HG03442 (cell line): Measurements from ENCODE around the gene LGI2.
"Not testable (repeated sequence)": the region's sequence is repeated elsewhere in the genome, so short reads cannot be mapped to it uniquely, and the experiment has no call there.

ENCODE experiments used
- ATAC-seq: cut with Tn5 transposase; IDR thresholded peaks from one replicate; pipeline ENCODE4 v1.9.1; 2021; ENCODE audit warnings: mild to moderate bottlenecking, moderate library complexity; ENCODE audit not compliant: unreplicated experiment

LGI2 gene, protein sequence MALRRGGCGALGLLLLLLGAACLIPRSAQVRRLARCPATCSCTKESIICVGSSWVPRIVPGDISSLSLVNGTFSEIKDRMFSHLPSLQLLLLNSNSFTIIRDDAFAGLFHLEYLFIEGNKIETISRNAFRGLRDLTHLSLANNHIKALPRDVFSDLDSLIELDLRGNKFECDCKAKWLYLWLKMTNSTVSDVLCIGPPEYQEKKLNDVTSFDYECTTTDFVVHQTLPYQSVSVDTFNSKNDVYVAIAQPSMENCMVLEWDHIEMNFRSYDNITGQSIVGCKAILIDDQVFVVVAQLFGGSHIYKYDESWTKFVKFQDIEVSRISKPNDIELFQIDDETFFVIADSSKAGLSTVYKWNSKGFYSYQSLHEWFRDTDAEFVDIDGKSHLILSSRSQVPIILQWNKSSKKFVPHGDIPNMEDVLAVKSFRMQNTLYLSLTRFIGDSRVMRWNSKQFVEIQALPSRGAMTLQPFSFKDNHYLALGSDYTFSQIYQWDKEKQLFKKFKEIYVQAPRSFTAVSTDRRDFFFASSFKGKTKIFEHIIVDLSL

DNA sequence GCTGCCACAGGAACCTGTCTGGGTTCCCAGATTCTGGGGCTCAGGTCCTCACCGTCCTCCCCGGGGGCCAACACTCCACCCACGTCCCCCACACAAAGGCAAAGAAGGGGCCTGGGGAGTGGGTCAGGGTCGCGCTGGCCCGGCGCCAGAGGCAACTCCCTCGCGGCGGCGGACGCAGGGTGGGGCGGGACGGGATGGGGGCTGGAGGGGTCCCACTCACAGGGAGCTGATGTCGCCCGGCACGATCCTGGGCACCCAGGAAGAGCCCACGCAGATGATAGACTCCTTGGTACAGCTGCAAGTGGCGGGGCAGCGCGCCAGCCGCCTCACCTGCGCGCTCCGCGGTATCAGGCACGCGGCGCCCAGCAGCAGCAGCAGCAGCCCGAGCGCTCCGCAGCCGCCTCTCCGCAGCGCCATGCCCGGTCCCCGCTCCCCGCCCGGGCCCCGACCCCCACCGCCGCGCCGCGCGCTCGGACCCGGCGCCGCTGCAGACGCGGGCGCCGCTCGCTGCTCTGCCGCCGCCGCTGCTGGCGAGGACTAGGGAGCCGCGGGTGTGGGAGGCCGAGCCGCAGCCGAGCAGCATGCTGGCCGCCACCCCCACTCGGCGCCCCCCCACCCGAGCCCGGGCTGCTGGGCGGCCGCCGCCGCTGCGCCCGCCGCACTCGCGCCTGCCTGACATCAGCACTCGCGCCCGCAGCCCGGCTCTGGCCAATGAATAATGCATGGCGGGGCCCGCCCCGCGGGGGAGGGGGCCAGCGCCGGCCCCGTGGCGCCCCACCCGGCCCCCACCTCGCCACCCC lies at the start of gene LGI2:
Gene LGI2 (minus strand): TSS at position 670 of the 800 bp plus-strand sequence. CDS start 253 bp downstream, at position 417.
- ATAC-seq = no peak

DNA sequence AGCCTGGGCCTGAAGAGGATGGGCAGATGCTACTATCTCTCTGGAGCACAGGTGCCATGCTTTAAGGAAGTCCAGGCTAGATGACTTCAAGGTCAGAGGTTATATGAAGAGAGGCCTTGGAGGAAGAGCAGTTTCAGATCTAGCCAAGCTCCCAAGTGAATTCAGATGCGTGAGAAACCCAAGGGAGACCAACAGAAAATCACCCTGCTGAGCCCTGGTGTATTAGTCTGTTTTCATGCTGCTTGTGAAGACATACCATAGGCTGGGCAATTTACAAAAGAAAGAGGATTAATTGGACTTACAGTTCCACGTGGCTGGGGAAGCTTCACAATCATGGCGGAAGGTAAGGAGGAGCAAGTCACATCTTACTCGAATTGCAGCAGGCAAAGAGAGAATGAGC lies 47.8 kb upstream of the LGI2 start:
- ATAC-seq = no peak

DNA sequence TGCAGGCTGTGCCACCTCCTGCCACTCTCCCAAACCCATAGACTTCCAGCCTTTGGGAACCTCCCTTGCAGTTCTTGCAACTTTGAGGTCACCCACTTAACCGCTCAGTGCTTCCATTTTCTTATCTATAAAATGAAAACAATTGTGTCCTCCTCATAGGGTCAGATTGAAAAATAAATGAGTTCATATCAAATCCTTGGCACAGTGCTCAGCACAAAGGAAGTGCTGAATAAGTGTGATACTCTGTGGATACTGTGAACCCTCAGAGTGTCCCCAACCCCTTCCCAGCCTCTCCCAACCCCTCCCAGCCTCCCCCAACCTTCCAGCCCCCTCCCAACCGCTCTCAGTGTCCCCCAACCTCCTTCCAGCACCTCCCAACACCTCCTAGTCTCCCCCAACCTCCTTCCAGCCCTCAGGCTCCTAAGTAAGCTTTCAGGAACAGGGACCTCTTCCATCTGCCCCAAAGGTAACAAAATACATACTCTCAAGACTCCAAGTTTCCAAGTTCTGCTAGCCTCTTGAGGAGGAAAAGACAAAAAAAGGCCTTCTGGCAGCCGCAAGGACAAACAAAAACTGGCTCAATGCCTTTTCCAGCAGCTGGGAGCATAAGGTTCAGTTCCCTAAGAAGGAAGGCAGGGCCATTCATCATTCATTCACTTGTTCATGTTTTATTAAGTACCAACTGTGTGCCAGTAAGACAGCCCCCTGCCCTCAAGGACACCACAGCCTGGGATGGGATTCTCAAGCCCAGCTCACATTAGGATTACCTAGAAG lies 46.1 kb upstream of the LGI2 start:
- no peak for ATAC-seq

DNA sequence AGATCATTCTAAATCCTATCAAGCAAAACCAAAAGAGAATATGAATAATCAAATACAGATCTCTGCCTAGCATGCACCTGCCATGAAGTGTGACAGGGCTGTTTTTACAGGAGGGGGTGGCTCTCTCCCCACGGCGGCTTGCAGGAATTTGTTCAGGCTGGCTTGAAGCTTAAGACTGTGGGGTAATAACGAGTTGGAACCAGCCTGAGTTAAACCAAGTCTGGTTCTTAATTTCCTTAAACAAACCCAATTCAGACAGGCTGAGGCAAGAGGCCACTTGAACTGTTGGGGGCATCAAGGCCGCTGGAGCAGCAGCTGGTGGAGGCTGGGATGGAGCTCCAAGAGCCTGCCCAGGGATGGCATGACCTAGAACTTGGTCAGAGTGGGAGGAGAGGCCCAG lies 45.1 kb upstream of the LGI2 start:
- no peak for ATAC-seq

DNA sequence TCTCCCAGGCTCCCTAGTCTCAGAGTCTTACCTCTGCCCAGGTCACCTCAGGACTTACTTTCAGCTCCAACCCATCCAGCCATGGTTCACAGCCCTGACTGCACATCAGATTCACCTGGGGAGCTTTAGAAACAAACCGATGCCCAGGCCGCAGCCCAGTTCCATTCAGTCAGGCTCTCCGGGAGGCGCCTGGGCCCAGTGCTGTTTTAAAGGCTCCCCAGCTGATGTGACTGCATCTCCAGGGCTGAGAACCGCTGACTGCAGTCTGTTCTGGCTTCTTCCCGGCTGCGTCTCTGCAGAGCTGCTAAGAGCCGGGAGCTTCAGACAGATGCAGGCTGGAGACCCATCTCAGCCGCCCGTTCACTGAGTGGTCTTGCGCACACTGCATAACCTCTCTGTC lies 44.4 kb upstream of the LGI2 start:
- ATAC-seq = no peak

DNA sequence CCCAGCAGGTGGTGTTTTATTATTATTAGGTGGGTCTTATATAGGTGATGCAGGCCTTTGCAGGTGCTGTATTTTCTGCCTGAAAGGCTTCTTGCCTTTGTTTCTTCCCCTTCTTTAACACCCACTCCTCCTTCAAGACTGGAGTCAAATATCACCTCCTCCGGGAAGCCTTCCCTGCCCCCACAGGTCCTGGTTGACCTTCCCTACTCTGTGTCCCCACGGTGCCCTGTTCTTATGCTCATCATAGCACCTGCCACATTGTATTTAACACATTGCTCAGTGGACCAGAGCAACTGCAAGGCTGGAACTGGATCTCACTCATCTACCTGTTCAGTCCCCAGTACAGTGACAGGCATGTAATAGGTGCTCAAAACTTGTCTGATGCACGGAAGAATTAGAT lies 39.8 kb upstream of the LGI2 start:
- ATAC-seq = no peak

DNA sequence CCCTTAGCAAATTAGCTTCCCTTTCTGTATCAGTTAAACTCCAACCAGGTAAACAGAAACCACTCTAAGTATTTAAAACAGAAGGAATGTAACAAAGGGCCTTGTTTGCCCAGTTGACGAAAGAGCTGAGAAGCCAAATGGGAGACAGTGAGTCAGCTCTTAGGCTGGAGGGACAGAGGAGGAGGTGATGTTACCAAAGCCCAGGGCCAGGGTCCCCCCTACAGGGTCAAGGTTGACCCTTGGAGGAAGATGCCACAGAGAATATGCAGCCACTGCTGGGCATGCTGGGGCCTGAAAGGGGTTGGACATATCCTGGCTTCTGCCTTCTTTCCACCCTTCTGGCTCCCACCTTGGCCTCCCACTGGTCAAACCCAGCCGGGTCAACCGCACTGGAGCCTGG lies 38.3 kb upstream of the LGI2 start:
- ATAC-seq = no peak

DNA sequence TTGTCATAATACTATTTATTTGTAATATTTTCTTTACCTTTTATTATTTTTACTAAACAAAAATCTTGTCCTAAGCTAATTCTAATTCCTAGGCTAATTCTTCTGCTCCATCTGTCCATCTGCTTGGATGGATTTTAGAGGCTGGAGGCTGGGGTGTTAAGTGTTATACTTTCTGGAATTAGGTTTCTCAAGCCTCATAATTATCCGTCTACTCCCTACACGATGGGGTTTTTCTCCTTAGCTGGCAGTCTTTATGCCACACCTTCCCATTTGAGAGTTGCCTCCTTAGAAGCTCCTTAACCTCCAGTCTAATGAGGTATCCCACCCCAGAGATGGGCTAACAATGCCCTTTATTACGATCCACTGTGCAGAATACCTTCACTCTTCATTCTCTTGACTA lies 37.6 kb upstream of the LGI2 start:
- no peak for ATAC-seq

DNA sequence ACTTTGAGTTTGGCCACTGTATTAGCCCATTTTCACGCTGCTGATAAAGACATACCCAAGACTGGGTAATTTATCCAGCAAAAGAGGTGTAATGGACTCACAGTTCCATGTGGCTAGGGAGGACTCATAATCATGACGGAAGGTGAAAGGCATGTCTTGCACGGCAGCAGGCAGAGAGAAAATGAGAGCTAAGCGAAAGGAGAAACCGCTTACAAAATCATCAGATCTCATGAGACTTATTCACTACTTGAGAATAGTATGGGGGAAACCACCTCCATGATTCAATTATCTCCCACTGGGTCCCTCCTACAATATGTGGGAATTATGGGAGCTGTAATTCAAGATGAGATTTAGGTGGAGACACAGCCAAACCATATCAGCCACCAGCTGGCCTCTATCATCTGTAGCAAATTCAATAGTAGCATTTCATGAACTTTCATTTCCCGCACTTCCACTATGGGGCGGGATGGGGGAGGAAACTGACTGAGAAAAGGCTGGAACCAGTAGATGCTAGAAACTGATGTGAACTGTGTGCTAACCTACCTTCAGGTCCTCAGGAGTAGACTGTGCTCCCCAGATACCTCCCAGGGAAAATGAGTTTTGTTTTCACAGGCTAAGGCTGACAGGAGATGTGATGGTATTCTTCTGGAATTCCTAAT lies 35.3 kb upstream of the LGI2 start:
- no peak for ATAC-seq

DNA sequence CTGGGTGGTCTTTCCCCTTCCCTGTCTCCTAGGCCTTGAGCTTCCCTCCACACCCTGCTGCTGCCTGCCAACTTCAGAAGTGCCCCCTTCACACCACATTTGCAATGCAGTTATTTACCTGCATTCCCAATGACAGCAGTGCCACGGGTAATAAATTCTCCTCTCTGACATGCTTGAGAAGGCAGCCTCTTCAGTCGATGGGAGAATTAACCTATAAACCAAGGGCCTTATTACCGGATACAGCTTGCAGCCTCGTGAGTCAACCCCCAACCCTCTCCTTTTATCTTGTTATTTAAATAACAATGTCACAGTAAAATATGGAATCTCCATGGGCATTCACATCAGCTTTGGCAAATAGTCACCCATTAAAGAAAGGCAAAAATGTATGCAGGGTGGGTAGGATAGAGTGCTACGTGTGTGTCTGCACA lies 34.7 kb upstream of the LGI2 start:
- ATAC-seq = no peak

DNA sequence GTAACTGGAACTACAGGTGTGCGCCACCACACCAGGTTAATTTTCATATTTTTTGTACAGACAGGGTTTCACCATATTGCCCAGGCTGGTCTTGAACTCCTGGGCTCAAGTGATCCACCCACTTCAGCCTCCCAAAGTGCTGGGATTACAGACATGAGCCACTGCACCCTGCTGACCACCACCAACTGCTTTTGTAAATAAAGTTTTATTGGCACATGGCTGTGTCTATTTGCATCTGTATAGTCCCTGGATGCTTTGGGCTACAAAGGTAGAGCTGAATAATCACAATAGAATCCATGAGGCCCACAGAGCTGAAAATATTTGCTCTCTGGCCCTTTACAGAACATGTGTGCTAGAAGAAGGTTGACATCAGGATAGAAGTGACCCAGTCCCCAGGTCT lies 33.7 kb upstream of the LGI2 start:
- not testable (repeated sequence) for ATAC-seq

DNA sequence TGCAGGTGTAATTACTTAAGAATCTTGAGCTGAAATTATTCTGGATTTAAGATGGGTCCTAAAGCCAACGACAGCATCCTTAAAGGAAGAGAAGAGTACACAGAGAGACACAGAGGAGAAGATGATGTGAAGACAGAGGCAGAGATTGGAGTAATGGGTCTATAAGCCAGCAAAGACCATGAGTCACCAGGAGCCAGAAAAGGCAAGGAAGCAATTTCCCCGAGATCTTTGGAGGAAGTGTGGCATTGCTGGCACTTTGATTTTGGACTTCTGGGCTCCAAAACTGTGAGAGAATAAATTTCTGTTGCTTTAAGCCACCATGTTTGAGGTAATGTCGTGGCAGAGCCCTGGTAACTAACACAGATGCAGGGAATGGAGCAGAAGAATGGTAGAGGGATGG lies 32.4 kb upstream of the LGI2 start:
- no peak for ATAC-seq

DNA sequence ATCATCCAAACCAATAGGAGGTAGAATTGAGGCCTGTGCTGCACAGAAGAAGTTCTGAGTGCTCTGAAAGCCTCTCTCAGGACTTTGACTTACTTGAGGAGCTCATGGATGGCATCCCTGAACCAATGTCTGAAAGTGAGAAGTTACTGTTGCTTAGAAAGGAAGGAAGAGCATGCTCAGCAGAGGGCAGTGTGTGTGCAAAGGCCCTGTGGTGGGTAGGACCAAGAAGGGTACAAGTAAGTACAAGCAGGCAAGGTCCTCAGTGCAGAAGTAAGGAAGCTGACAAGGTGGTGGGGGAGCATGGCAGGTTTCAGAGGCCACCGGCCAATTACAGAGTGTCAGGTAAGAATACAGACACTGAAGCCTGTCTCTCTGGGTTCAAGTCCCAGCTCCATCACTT lies 31.4 kb upstream of the LGI2 start:
- ATAC-seq = no peak

DNA sequence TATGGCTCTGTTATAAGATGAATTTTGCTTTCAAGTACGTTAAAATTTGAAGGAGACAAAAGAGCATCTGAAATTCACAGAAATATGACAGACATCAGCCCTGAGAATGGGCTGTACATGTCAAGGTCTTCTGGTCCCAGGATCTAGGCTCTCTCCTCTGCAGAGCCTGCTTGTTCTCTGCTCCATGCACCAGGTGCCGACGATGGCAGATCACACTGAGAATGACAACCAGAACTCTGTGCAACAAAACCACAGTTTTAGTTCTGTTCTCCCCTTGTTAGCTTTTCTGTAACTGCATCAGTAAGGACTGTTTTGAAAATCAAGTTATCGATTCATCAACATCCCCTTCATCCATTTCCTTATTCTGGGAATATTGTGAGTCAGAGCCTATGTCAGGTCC lies 30.9 kb upstream of the LGI2 start:
- no peak for ATAC-seq

DNA sequence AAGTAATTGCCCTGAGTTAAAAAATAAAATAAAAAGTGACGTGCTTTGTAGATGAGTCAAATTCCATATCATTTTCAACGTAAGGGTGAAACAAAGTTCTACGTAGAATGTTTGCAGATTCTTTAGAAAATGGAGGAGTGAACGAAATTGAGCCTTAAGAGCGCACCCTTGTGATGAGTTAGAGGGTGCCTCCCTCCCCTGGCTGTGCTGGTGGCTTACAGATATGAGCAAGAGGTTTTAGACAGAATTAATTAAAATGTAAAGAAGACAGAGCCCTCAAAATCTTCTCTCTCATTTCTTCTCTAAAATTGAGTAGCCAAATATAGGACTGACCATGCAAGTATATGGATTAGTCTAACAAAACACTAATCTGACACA lies 30.2 kb upstream of the LGI2 start:
- no peak for ATAC-seq

DNA sequence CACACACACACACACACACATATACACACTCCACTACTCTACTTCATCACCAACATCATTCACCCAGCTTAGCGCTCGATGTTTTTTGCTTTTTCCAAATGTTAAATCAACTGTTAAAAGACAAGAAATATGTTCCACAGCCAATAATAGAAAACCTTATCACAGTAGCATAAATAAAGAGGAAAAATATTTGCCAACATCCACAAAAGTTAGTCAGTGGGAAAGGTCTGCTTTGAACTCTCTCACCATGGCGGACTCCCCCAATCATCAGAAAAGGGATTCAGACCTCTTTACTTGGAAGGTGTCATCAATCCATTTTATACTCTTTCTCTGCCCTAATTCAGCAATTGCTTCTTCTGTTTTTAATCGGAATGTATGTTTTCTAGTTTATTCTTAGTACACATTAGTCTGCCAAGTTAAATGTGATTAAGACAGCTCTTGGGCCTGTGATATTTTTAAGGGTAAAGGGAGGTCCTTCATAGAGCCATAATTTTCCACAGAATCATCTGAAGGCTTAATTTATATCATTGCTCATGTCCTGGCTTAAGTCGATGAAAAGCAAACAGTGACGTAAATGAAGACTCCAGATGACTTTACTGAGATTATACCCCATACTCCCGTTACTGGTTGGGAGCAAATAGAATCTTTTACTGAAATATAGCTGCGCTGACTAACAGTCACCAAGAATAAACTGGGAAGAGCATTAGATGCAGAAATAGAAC lies 29.7 kb upstream of the LGI2 start:
- no peak for ATAC-seq

DNA sequence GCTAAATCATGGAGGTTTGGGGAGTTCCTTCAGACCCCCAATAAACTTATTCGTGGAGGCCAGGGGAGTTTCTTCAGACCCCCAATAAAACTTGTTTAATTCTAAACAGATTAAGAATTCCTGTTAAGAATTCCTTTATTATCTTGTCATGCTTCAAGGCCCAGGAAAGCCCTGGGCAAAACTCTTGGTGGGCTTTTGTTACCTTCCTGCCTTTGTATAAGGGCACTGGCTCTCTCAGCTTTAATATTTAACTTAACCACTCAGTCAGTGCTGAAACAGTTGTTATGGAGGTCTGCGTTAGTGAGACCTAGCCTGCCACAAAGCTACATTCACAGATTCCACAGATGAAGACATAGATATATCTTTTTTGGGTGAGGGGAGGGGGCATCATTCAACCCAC lies 29.0 kb upstream of the LGI2 start:
- ATAC-seq = no peak

DNA sequence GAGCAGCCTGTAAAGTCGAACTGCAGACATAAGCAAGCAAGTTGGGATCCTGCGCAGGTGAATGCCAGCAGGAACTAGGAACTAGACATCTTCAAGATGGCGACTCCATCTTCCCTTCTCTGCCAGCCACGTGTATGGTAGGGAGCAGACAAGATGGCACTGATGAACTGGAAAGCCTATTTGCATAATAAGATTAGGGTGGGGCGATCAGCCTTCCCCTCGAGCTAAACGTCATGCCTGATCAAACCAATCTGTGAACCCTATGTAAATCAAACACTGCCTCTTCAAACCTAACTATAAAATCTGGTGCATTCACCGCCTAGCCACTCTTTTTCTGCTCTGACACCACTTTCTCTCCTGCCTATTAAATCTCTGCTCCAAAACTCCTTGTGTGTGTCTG lies 28.1 kb upstream of the LGI2 start:
- ATAC-seq = no peak

DNA sequence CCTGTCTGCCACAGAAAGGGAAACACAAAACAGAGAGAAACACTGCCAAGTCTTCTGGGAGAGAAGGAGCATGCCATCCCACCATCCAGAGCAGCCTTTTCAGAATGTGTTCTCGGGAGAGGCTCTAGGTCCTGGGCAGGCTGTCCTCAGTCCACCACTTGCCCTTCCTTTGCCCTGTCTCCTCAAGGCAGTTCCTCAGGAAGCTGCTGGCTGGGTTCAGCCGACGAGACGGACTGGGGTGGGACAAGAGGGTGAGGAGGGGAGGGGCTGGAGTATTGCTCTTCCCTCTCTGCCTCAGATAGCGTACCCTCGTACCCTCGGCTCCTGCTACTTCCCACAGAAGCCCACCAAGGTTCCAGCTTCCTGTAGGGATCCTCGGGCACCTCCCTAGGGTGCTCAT lies 26.6 kb upstream of the LGI2 start:
- ATAC-seq = no peak

DNA sequence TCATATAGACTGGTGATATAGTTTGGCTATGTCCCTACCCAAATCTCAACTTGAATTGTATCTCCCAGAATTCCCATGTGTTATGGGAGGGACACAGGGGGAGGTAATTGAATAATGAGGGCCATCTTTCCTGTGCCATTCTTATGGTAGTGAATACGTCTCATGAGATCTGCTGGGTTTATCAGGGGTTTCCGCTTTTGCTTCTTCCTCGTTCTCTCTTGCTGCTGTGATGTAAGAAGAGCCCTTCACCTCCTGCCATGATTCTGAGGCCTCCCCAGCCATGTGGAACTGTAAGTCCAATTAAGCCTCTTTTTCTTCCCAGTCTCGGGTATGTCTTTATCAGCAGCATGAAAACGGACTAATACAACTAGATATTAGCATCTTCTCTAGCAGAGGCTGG lies 21.3 kb upstream of the LGI2 start:
- not testable (repeated sequence) for ATAC-seq
